Activated CD8-positive, alpha-beta T cell treated with anti-CD3 and anti-CD28 coated beads, Interleukin-2, amount 10 ng/mL, durations not matched to agents 7 days and 5 days (primary cell): ENCODE measurements around the gene TMEM184B. TPM values are rescaled to one million over a fixed set of nuclear protein-coding genes. Genes with fewer than 3 reads are reported as not detected.
"Not testable (repeated sequence)": the region's sequence is repeated elsewhere in the genome, so short reads cannot be mapped to it uniquely, and the experiment has no call there.

Source experiments
- ATAC-seq: fragments of 150-1000 bp; cut with Tn5 transposase; one replicate; pipeline ENCODE4 v1.10.0; 2021; ENCODE audit warnings: moderate library complexity
- CTCF ChIA-PET: fragments of 350-600 bp; sonication (Branson Sonifier 250); formaldehyde crosslinking; loops from one replicate; lab custom pipeline; 2021; ENCODE audit warnings: antibody characterized with exemption; lab: Charles Lee
- POLR2A ChIA-PET: fragments of 350-600 bp; sonication (Branson Sonifier 250); formaldehyde crosslinking; loops from one replicate; lab custom pipeline; 2021; ENCODE audit warnings: antibody characterized with exemption; lab: Charles Lee
- DNase-seq: peaks from one replicate; pipeline ENCODE4 v3.0.0-alpha.2; 2020
- H3K27ac Mint-ChIP-seq: one replicate; pipeline ENCODE4 v1.8.0; 2021; ENCODE audit warnings: mild to moderate bottlenecking, mixed read lengths
- H3K27me3 Mint-ChIP-seq: one replicate; pipeline ENCODE4 v1.8.0; 2021; ENCODE audit warnings: low read depth, mixed read lengths
- H3K36me3 Mint-ChIP-seq: one replicate; pipeline ENCODE4 v1.8.0; 2021; ENCODE audit warnings: low read depth, mixed read lengths
- H3K4me1 Mint-ChIP-seq: one replicate; pipeline ENCODE4 v1.8.0; 2021; ENCODE audit warnings: low read depth, mixed read lengths
- H3K4me3 Mint-ChIP-seq: one replicate; pipeline ENCODE4 v1.8.0; 2021; ENCODE audit warnings: mild to moderate bottlenecking, mixed read lengths
- H3K9me3 Mint-ChIP-seq: one replicate; pipeline ENCODE4 v1.8.0; 2022; ENCODE audit warnings: mixed read lengths; ENCODE audit not compliant: insufficient read depth
- total RNA-seq, 2 experiments: library from RNA; stranded (reverse); gene quantifications; one replicate each; pipeline ENCODE4 v1.2.3, GENCODE V29; 2021

TMEM184B gene
- total RNA-seq, 2 experiments from 2014 or later = 30.8 to 31.4 TPM

- POLR2A ChIA-PET = interaction anchor here (0.7 kb wide), 1 partner anchor 348 kb away, joined by 3 read pairs; the partner anchor contains the start of gene ANKRD54
- Mint-ChIP-seq H3K4me1 (peaks cover 17% of the 10 kb centered on the region), H3K4me3 (no peak overlapping the region), H3K27ac (no peak overlapping the region), H3K27me3 (peaks cover 16% of the 10 kb centered on the region), H3K9me3 (no peaks in the 10 kb centered on the region), H3K36me3 (no peaks in the 10 kb centered on the region)
- CTCF ChIA-PET = interaction anchor here (0.8 to 1.5 kb wide), 2 partner anchors 39 to 77 kb away, joined by 3 read pairs; no protein-coding TSS in a partner anchor
- DNase-seq (no peak), ATAC-seq (no peak)
Measured at GRCh38 chr22:38191731-38192474, 80.9 kb downstream of the TMEM184B start.

- POLR2A ChIA-PET = no interaction called here
- H3K27ac Mint-ChIP-seq = no peak overlapping the region
- CTCF ChIA-PET = no interaction called here
- H3K4me1 Mint-ChIP-seq = peaks cover 17% of the 10 kb centered on the region
- DNase-seq (no peak), ATAC-seq (no peak)
- peaks cover 21% of the 10 kb centered on the region for H3K27me3 Mint-ChIP-seq
- no peak overlapping the region for H3K4me3 Mint-ChIP-seq
- no peaks in the 10 kb centered on the region for H3K9me3 Mint-ChIP-seq
- no peaks in the 10 kb centered on the region for H3K36me3 Mint-ChIP-seq
Measured at GRCh38 chr22:38191055-38191454, 81.8 kb downstream of the TMEM184B start.

GRCh38 chr22:38190581-38190980 lies 82.2 kb downstream of the TMEM184B start:
- POLR2A ChIA-PET = no interaction called here
- no peak overlapping the region for H3K27ac Mint-ChIP-seq
- H3K4me1 Mint-ChIP-seq = peaks cover 17% of the 10 kb centered on the region
- DNase-seq (no peak), ATAC-seq (no peak)
- peaks cover 21% of the 10 kb centered on the region for H3K27me3 Mint-ChIP-seq
- H3K4me3 Mint-ChIP-seq = no peak overlapping the region
- no peaks in the 10 kb centered on the region for H3K36me3 Mint-ChIP-seq
- no peaks in the 10 kb centered on the region for H3K9me3 Mint-ChIP-seq
- CTCF ChIA-PET = no interaction called here

- Mint-ChIP-seq H3K9me3 (no peaks in the 10 kb centered on the region), H3K4me3 (no peak overlapping the region), H3K27me3 (peaks cover 19% of the 10 kb centered on the region), H3K27ac (no peak overlapping the region), H3K36me3 (no peaks in the 10 kb centered on the region), H3K4me1 (peaks cover 7% of the 10 kb centered on the region)
- ATAC-seq (no peak), DNase-seq (no peak)
- POLR2A ChIA-PET = interaction anchor here (1.4 kb wide), 1 partner anchor 12 kb away, joined by 3 read pairs; no protein-coding TSS in a partner anchor
- CTCF ChIA-PET = no interaction called here
Measured at GRCh38 chr22:38189104-38189503, 83.7 kb downstream of the TMEM184B start.

DNA sequence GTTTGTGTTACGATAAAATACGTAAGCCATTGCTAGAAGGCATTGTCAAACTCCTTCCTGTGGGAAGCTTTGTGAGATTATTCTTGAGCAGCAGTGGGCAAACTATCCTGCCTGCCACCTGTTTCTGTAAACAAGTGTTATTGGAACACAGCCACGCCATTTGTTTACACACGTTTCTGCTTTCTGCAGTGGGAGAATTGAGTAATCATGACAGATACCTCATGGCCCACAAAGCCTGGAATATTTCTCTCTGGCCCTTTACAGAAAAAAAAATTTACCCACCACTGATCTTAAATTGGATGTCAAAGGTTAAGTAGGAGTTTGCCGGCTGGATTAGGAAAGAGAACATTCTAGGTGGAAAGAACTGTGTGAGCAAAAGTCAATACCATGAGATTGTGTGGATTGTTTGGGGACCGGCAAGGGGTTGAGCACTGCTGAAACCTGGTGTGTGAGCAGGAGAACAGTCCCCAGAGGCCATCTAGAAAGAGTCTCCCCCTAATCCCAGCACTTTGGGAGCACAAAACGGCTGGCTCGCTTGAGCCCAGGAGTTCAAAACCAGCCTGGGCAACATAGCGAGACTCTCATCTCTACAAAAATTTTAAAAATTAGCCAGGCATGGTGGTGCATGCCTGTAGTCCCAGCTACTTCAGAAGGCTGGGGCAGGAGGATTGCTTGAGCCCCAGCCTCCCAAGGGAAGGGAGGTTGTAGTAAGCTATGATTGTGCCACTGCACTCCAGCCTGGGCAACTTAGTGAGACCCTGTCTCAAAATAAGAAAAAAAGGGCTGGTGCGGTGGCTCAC lies 85.2 kb downstream of the TMEM184B start:
- ChIA-PET POLR2A (no interaction called here), CTCF (interaction anchor here (1.0 to 1.7 kb wide), 2 partner anchors 13 to 135 kb away, joined by 3 to 5 read pairs; partner anchors contain the start of gene MAFF)
- Mint-ChIP-seq H3K9me3 (no peaks in the 10 kb centered on the region), H3K36me3 (no peaks in the 10 kb centered on the region), H3K27ac (no peak overlapping the region), H3K4me3 (no peak overlapping the region), H3K4me1 (peaks cover 9% of the 10 kb centered on the region), H3K27me3 (peaks cover 18% of the 10 kb centered on the region)
- no peak for ATAC-seq
- no peak for DNase-seq

GRCh38 chr22:38186429-38186828 lies 86.4 kb downstream of the TMEM184B start:
- Mint-ChIP-seq H3K36me3 (peaks cover 1% of the 10 kb centered on the region), H3K27ac (no peak overlapping the region), H3K9me3 (no peaks in the 10 kb centered on the region), H3K4me1 (peaks cover 18% of the 10 kb centered on the region), H3K4me3 (no peak overlapping the region), H3K27me3 (peaks cover 8% of the 10 kb centered on the region)
- POLR2A ChIA-PET = interaction anchor here (0.7 kb wide), 1 partner anchor 1126 kb away, joined by 3 read pairs; no protein-coding TSS in a partner anchor
- DNase-seq (no peak), ATAC-seq (no peak)
- CTCF ChIA-PET = interaction anchor here (0.6 to 1.7 kb wide), 2 partner anchors 9 to 14 kb away, joined by 3 to 5 read pairs; partner anchors contain the start of gene MAFF

DNA sequence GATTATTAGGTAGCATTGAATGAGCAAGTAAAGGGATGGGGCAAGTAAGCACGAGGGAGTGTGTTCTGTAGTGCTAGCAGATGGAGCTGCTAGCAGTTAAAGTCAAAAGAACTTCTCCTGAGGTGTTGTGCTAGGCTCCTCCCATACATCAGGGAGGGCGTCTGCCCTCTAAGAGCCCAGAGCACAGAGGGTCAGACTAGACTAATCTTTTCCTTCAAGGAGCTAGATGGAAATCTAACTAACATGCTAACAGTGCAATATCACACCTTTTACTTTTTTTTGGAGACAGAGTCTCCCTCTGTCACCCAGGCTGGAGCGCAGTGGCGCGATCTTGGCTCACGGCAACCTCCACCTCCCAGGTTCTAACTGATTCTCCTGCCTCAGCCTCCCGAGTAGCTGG lies 88.0 kb downstream of the TMEM184B start:
- ATAC-seq (no peak), DNase-seq (no peak)
- Mint-ChIP-seq H3K27ac (no peak overlapping the region), H3K27me3 (peaks cover 8% of the 10 kb centered on the region), H3K9me3 (no peaks in the 10 kb centered on the region), H3K4me1 (peaks cover 34% of the 10 kb centered on the region), H3K4me3 (no peak overlapping the region), H3K36me3 (peaks cover 2% of the 10 kb centered on the region)
- ChIA-PET POLR2A (interaction anchor here (0.6 kb wide), 1 partner anchor 26 kb away, joined by 3 read pairs; no protein-coding TSS in a partner anchor), CTCF (interaction anchor here (0.6 to 1.1 kb wide), 2 partner anchors 11 to 578 kb away, joined by 3 to 4 read pairs; no protein-coding TSS in a partner anchor)

DNA sequence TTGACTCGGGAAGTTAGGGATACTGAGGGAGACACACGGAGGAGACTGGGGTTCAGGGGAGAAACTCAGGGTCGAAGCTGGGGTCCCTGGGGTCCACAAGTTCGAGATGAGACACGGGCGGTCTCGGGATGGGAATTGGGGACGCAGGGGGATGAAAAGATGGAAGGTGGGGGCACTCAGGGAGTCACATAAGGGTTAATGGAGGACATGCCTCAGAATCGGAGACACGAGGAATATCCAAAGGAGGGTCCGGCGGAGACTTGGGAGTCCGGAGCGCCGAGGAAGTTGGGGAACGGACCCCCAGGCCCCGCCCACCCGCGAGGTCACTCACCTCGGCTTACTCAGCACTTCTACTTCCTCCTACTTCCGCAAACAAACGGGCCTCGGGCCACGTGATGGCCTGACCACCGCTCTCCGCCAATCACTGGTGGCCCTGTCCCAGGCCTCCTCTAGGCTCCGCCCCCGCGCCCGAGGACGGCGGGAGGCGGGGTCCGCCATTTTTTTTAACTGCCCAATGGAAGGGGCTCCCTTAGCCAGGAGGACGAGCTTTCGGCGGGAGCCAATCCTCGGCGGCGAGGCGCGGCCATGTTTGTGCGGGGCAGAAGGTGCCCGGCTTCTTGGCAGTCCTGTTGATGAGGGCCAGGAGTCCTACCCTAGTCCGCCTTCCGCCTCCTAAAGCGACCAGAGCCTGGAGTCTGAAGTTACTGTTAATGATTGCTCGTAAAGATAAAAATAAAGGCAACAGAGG lies 91.2 kb downstream of the TMEM184B start, which contains the start of gene PLA2G6:
PLA2G6 (minus strand) TSS at position 378 of the 748 bp plus-strand sequence. CDS start 12,404 bp downstream, outside the sequence.
- Mint-ChIP-seq H3K27ac (peak within 1 kb of the TSS; percentile 94), H3K36me3 (peaks cover 2% of the 10 kb centered on the region), H3K27me3 (peaks cover 6% of the 10 kb centered on the region), H3K9me3 (no peaks in the 10 kb centered on the region), H3K4me1 (peaks cover 62% of the 10 kb centered on the region), H3K4me3 (peak within 1 kb of the TSS; percentile 96)
- peak; percentile 99 for DNase-seq
- CTCF ChIA-PET = interaction anchor here (1.1 to 2.8 kb wide), 4 partner anchors 16 to 130 kb away, joined by 4 to 10 read pairs (median 4); partner anchors contain the start of gene MAFF
- peak; percentile 98 for ATAC-seq
- POLR2A ChIA-PET = interaction anchor here (0.6 to 3.0 kb wide), 8 partner anchors 13 to 379 kb away, joined by 3 to 43 read pairs (median 5); partner anchors contain the start of gene MAFF

DNA sequence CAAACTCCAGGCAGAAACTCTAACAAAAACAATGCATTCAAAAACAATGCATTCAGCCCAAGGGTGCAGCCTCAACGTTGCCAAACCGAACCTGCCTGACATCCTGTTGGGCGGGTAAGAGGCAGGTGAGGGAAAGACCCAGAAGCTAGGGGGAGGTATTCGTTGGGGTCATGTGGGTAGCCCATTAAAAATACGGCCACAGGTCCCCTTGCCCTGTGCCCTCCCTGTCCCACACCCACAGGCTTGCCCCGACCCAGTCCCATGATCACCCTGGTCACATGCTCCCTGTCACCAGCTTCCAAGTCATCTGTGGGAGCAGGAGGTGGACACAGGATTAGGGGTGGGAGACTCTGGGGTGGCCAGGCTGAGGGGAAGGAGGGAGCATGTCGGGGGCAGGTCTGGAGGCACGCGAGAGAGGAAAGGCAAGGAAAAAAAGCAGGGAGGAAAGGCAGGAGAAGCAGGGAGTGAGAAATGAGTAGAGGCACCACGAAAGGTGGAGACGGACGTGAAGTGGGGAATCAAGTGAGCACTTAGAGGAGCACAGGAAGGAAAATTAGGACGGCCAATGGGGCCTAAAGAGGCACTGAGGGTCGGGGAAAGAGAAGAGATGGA lies 91.9 kb downstream of the TMEM184B start:
- Mint-ChIP-seq H3K36me3 (peaks cover 2% of the 10 kb centered on the region), H3K9me3 (no peaks in the 10 kb centered on the region), H3K27me3 (peaks cover 3% of the 10 kb centered on the region), H3K4me1 (peaks cover 68% of the 10 kb centered on the region), H3K4me3 (peak overlapping the region; percentile 96), H3K27ac (peak overlapping the region; percentile 94)
- POLR2A ChIA-PET = interaction anchor here (1.3 to 3.0 kb wide), 3 partner anchors 18 to 23 kb away, joined by 9 to 43 read pairs (median 9); partner anchors contain the start of gene MAFF
- peak; percentile 64 for DNase-seq
- CTCF ChIA-PET = interaction anchor here (1.2 to 2.8 kb wide), 2 partner anchors 20 to 49 kb away, joined by 5 to 10 read pairs; partner anchors contain the start of gene MAFF
- ATAC-seq = peak; percentile 7

DNA sequence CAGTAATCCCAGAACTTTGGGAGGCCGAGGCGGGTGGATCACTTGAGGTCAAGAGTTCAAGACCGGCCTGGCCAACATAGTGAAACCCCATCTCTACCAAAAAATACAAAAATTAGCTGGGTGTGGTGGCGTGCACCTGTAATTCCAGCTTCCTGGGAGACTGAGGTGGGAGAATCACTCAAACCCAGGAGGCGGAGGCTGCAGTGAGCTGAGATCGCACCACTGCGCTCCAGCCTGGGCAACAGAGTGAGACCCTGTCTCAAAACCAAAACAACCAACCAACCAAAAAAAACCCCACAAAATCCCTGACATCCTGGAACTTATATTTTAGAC lies 94.2 kb downstream of the TMEM184B start:
- DNase-seq, H3K27me3 Mint-ChIP-seq, H3K9me3 Mint-ChIP-seq, ATAC-seq, H3K36me3 Mint-ChIP-seq, H3K27ac Mint-ChIP-seq, CTCF ChIA-PET, H3K4me3 Mint-ChIP-seq: not testable (repeated sequence)
- H3K4me1 Mint-ChIP-seq = peaks cover 81% of the 10 kb centered on the region
- POLR2A ChIA-PET = interaction anchor here (1.1 kb wide), 1 partner anchor 23 kb away, joined by 5 read pairs; no protein-coding TSS in a partner anchor
